ENCODE results near the gene NR5A2.
A peak's percentile ranks its signal among the peaks of the same experiment; 100 is the strongest.

Gene NR5A2

GRCh38 chr1:200124309-200124708 lies 96.8 kb downstream of the NR5A2 start:
- DNase-seq (ENCODE audit: low spot score), result no peak

- no peak for DNase-seq (ENCODE audit: low spot score)
Observed at GRCh38 chr1:200128081-200128480, 100.6 kb downstream of the NR5A2 start.

- peak; percentile 45 for DNase-seq (ENCODE audit: low spot score)
Observed at GRCh38 chr1:200128944-200129879, 101.7 kb downstream of the NR5A2 start.

- no peak for DNase-seq (ENCODE audit: low spot score)
Observed at GRCh38 chr1:200130552-200130951, 103.0 kb downstream of the NR5A2 start.

- DNase-seq (ENCODE audit: low spot score), result no peak
Observed at GRCh38 chr1:200131551-200132125, 104.1 kb downstream of the NR5A2 start.

GRCh38 chr1:200133123-200133522 lies 105.6 kb downstream of the NR5A2 start:
- DNase-seq (ENCODE audit: low spot score), result no peak

- no peak for DNase-seq (ENCODE audit: low spot score)
Observed at GRCh38 chr1:200134116-200134515, 106.6 kb downstream of the NR5A2 start.

GRCh38 chr1:200136384-200136783 lies 108.9 kb downstream of the NR5A2 start:
- no peak for DNase-seq (ENCODE audit: low spot score)

GRCh38 chr1:200139661-200140250 lies 112.2 kb downstream of the NR5A2 start:
- DNase-seq (ENCODE audit: low spot score), result peak; percentile 68

- no peak for DNase-seq (ENCODE audit: low spot score)
Observed at GRCh38 chr1:200143347-200143746, 115.8 kb downstream of the NR5A2 start.

GRCh38 chr1:200146100-200146499 lies 118.6 kb downstream of the NR5A2 start:
- DNase-seq (ENCODE audit: low spot score), result no peak

GRCh38 chr1:200147094-200147493 lies 119.6 kb downstream of the NR5A2 start:
- no peak for DNase-seq (ENCODE audit: low spot score)

- no peak for DNase-seq (ENCODE audit: low spot score)
Observed at GRCh38 chr1:200147742-200148141, 120.2 kb downstream of the NR5A2 start.

- DNase-seq (ENCODE audit: low spot score), result no peak
Observed at GRCh38 chr1:200150006-200150405, 122.5 kb downstream of the NR5A2 start.

GRCh38 chr1:200150721-200151120 lies 123.2 kb downstream of the NR5A2 start:
- DNase-seq (ENCODE audit: low spot score), result peak; percentile 22

- no peak for DNase-seq (ENCODE audit: low spot score)
Observed at GRCh38 chr1:200152336-200152735, 124.8 kb downstream of the NR5A2 start.

GRCh38 chr1:200153277-200154055 lies 126.0 kb downstream of the NR5A2 start:
- no peak for DNase-seq (ENCODE audit: low spot score)

GRCh38 chr1:200154069-200154767 lies 126.7 kb downstream of the NR5A2 start:
- no peak for DNase-seq (ENCODE audit: low spot score)

GRCh38 chr1:200157715-200158114 lies 130.2 kb downstream of the NR5A2 start:
- no peak for DNase-seq (ENCODE audit: low spot score)

GRCh38 chr1:200161801-200162200 lies 134.3 kb downstream of the NR5A2 start:
- DNase-seq (ENCODE audit: low spot score), result no peak

- DNase-seq (ENCODE audit: low spot score), result no peak
Observed at GRCh38 chr1:200162258-200162657, 134.7 kb downstream of the NR5A2 start.

GRCh38 chr1:200162877-200163276 lies 135.4 kb downstream of the NR5A2 start:
- DNase-seq (ENCODE audit: low spot score), result no peak
